Body of pancreas (tissue), 4 donors: ENCODE data around the gene ANKRD24. TPM values are rescaled to one million over a fixed set of nuclear protein-coding genes. Genes with fewer than 3 reads are reported as not detected.

Experiments
- ATAC-seq: fragments of 150-250 bp; one replicate; pipeline ENCODE4 v1.9.1; 2016
- DNase-seq, 4 donors: peaks; one replicate each; pipeline ENCODE4 v3.0.0-alpha.2; 2019
- H3K27ac ChIP-seq, 4 donors: fragments of 200-600 bp; sonication (generic); 1 replicate in 3 of 4; 2 replicates in 1 of 4; pipeline versions ENCODE4 v1.5.1 to v1.6.1; 2016 to 2019; ENCODE audit warnings: mild to moderate bottlenecking in 1 of 4, mixed read lengths in 1 of 4, moderate library complexity in 1 of 4
- H3K27me3 ChIP-seq, 2 donors: fragments of 200-600 bp; sonication (generic); one replicate each; pipeline ENCODE4 v1.6.0; 2016; ENCODE audit warnings: mild to moderate bottlenecking in 1 of 2
- H3K36me3 ChIP-seq, 2 donors: fragments of 200-600 bp; sonication (generic); replicated peaks in 1 of 2; 2 replicates each; pipeline ENCODE4 v1.5.1; 2016; ENCODE audit warnings: low read depth in 2 of 2; ENCODE audit not compliant: insufficient read depth in 1 of 2
- H3K4me1 ChIP-seq: fragments of 200-600 bp; sonication (generic); one replicate; pipeline ENCODE4 v1.6.0; 2016
- H3K4me3 ChIP-seq, 2 donors: fragments of 200-600 bp; sonication (generic); 1 replicate in 1 of 2; 2 replicates in 1 of 2; pipeline ENCODE4 v1.5.1; 2016 to 2019
- H3K9me3 ChIP-seq, 3 donors: fragments of 200-600 bp; sonication (generic); 1 replicate in 2 of 3; 2 replicates in 1 of 3; pipeline ENCODE4 v1.5.1; 2016
- CTCF ChIP-seq, 7 experiments: fragments of 450-650 bp in 4 of 7; fragments of 200-600 bp in 3 of 7; sonication (generic) in 3 of 7; IDR thresholded peaks; one replicate each; pipeline ENCODE4 v1.5.1; 2016 to 2019; ENCODE audit warnings: antibody characterized with exemption in 7 of 7
- POLR2A ChIP-seq, 3 donors: fragments of 450-650 bp; IDR thresholded peaks; one replicate each; pipeline ENCODE4 v1.6.1; 2016; ENCODE audit warnings: antibody characterized with exemption in 3 of 3, mild to moderate bottlenecking in 2 of 3
- WGBS, 2 donors: methylation state at CpG; one replicate each; pipeline ENCODE4 v1.1.5; 2017; 5-methylcytosine and 5-hydroxymethylcytosine counted together
- intact Hi-C: fragments of 100-400 bp; cut with DNase I; formaldehyde crosslinking; loops from one replicate; pipeline ENCODE4 v1.15.1; 2023
- total RNA-seq, 2 donors: library from RNA; depleted of rRNA; stranded (reverse); fragments of >200 nt; gene quantifications; one replicate each; pipeline ENCODE4 v1.1.0, GENCODE V29; 2016

Gene ANKRD24
- total RNA-seq, 2 donors from 2014 or later = 2.1 to 3.6 TPM

DNA sequence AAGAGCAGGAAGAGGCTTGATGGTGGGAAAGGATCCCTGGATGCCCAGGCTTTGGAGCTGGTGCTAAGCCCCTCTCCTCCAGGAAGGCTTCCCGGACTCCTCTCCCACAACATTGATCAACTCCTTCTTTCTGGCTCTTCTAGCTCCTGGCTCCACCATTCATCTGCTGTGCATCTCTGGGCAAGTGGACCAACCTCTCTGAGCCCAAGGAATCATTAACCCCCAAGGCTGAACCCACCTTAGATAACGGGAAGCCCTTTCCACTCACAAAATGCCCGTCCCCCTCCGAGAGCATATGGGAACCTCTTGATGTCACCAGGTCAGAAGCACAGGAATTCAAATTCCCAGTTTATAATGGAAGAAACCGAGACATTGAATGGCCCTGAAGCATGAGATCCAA lies 5.3 kb upstream of the ANKRD24 start:
- Histone ChIP-seq H3K4me3 (no peak overlapping the region), H3K27me3 (no peaks in the 10 kb centered on the region), H3K4me1 (peaks cover 26% of the 10 kb centered on the region), H3K27ac (no peak overlapping the region), H3K36me3 (no peaks in the 10 kb centered on the region), H3K9me3 (no peaks in the 10 kb centered on the region)
- no peak for ATAC-seq
- DNase-seq = no peak
- TF ChIP-seq POLR2A (IDR thresholded peaks at IDR 0.05) (no peak), CTCF (IDR thresholded peaks at IDR 0.05) (no peak)
- intact Hi-C loops = no loop called here
- 93 to 99% methylated on average over 5 of the region's 5 CpGs for WGBS, 2 donors

GRCh38 chr19:4178990-4179389 lies 3.5 kb upstream of the ANKRD24 start:
- no peaks in the 10 kb centered on the region for H3K36me3 ChIP-seq
- no peak overlapping the region for H3K27ac ChIP-seq
- no peak for TF ChIP-seq POLR2A (IDR thresholded peaks at IDR 0.05)
- no peak for TF ChIP-seq CTCF (IDR thresholded peaks at IDR 0.05)
- H3K9me3 ChIP-seq = no peaks in the 10 kb centered on the region
- ATAC-seq (no peak), DNase-seq (no peak)
- WGBS, 2 donors = 82 to 99% methylated on average over 13 to 15 of the region's 18 CpGs
- H3K27me3 ChIP-seq = no peaks in the 10 kb centered on the region
- peaks cover 25% of the 10 kb centered on the region for H3K4me1 ChIP-seq
- intact Hi-C loops = no loop called here
- H3K4me3 ChIP-seq = no peak overlapping the region

GRCh38 chr19:4181053-4181508 lies 1.4 kb upstream of the ANKRD24 start:
- H3K27me3 ChIP-seq = no peaks in the 10 kb centered on the region
- intact Hi-C loops = loop anchor here (10.0 kb wide), 1 partner anchor 176 kb away; the partner anchor contains the start of gene PIAS4
- no peaks in the 10 kb centered on the region for H3K9me3 ChIP-seq
- WGBS, 2 donors = 39 to 50% methylated on average over 2 of the region's 2 CpGs
- DNase-seq (no peak), ATAC-seq (no peak)
- peaks cover 25% of the 10 kb centered on the region for H3K4me1 ChIP-seq
- no peak for TF ChIP-seq CTCF (IDR thresholded peaks at IDR 0.05)
- no peak for TF ChIP-seq POLR2A (IDR thresholded peaks at IDR 0.05)
- no peak overlapping the region for H3K27ac ChIP-seq
- no peak overlapping the region for H3K4me3 ChIP-seq
- H3K36me3 ChIP-seq = no peaks in the 10 kb centered on the region

- no peak overlapping the region for H3K4me3 ChIP-seq
- no peaks in the 10 kb centered on the region for H3K27me3 ChIP-seq
- 49 to 50% methylated on average over 8 to 23 of the region's 23 CpGs for WGBS, 2 donors
- TF ChIP-seq POLR2A (IDR thresholded peaks at IDR 0.05) (no peak), CTCF (IDR thresholded peaks at IDR 0.05) (no peak)
- peaks cover 30% of the 10 kb centered on the region for H3K4me1 ChIP-seq
- no peaks in the 10 kb centered on the region for H3K36me3 ChIP-seq
- intact Hi-C loops = loop anchor here (10.0 kb wide), 1 partner anchor 179 kb away; the partner anchor contains the start of gene PIAS4
- no peaks in the 10 kb centered on the region for H3K9me3 ChIP-seq
- H3K27ac ChIP-seq = no peak overlapping the region
- no peak for DNase-seq
- ATAC-seq = no peak
Measured at GRCh38 chr19:4183967-4184717, 1.7 kb downstream of the ANKRD24 start.
